MG63 (cell line): ENCODE measurements around the gene SUOX. TPM values are rescaled to one million over a fixed set of nuclear protein-coding genes. Genes with fewer than 3 reads are reported as not detected.

Experiments
- DNase-seq: peaks from one replicate; pipeline ENCODE4 v3.0.0-alpha.2; 2020
- H3K27me3 ChIP-seq: fragments of 250-450 bp; sonication (Bioruptor Pico); 2 replicates; pipeline ENCODE4 v1.5.1; 2020; ENCODE audit warnings: mild to moderate bottlenecking, moderate library complexity
- H3K36me3 ChIP-seq: fragments of 250-450 bp; sonication (Bioruptor Pico); 2 replicates; pipeline ENCODE4 v1.5.1; 2020; ENCODE audit warnings: mild to moderate bottlenecking, moderate library complexity
- H3K4me3 ChIP-seq: fragments of 250-450 bp; sonication (Bioruptor Pico); 2 replicates; pipeline ENCODE4 v1.5.1; 2020; ENCODE audit warnings: mild to moderate bottlenecking, moderate library complexity
- H3K9me3 ChIP-seq: fragments of 250-450 bp; sonication (Bioruptor Pico); 2 replicates; pipeline ENCODE4 v1.5.1; 2020; ENCODE audit warnings: mild to moderate bottlenecking, moderate library complexity
- total RNA-seq: library from RNA; depleted of rRNA; stranded (reverse); fragments of >200 nt; shearing (Covaris generic); gene quantifications from 2 replicates; pipeline ENCODE4 v1.2.3, GENCODE V29; 2014; ENCODE audit warnings: low replicate concordance; rRNA removed

The SUOX gene
- 9.7 and 23.4 TPM in 2 replicates for total RNA-seq

GRCh38 chr12:55996715-55997534 lies at the start of gene SUOX:
Gene SUOX, plus strand, starts transcription at chr12:55997276. Its CDS starts 4,946 bp downstream, at chr12:56002222.
- peak; percentile 98 for DNase-seq
- Histone ChIP-seq H3K4me3 (peak within 1 kb of the TSS; percentile 70), H3K9me3 (no peaks in the 10 kb centered on the region), H3K27me3 (no peaks in the 10 kb centered on the region), H3K36me3 (peaks cover 18% of the 10 kb centered on the region)

GRCh38 chr12:55955344-55955743 lies 41.7 kb upstream of the SUOX start:
- Histone ChIP-seq H3K4me3 (no peak overlapping the region), H3K9me3 (no peaks in the 10 kb centered on the region), H3K27me3 (0 out of 2 replicates have a peak, but pooled peaks cover 3% of the 10 kb centered on the region), H3K36me3 (no peaks in the 10 kb centered on the region)
- DNase-seq = no peak

GRCh38 chr12:55955800-55956508 lies 41.1 kb upstream of the SUOX start:
- 0 out of 2 replicates have a peak, but pooled peaks cover 3% of the 10 kb centered on the region for H3K27me3 ChIP-seq
- peak; percentile 66 for DNase-seq
- H3K36me3 ChIP-seq = no peaks in the 10 kb centered on the region
- no peak overlapping the region for H3K4me3 ChIP-seq
- no peaks in the 10 kb centered on the region for H3K9me3 ChIP-seq

GRCh38 chr12:55957106-55957859 lies 39.8 kb upstream of the SUOX start:
- Histone ChIP-seq H3K36me3 (no peaks in the 10 kb centered on the region), H3K4me3 (no peak overlapping the region), H3K27me3 (0 out of 2 replicates have a peak, but pooled peaks cover 3% of the 10 kb centered on the region), H3K9me3 (no peaks in the 10 kb centered on the region)
- DNase-seq = no peak

- no peak for DNase-seq
- H3K4me3 ChIP-seq = no peak overlapping the region
Observed at GRCh38 chr12:55963760-55964159, 33.3 kb upstream of the SUOX start.

GRCh38 chr12:55965240-55965639 lies 31.8 kb upstream of the SUOX start:
- Histone ChIP-seq H3K36me3 (peaks cover 23% of the 10 kb centered on the region), H3K9me3 (0 out of 2 replicates have a peak, but pooled peaks cover 3% of the 10 kb centered on the region), H3K27me3 (no peaks in the 10 kb centered on the region), H3K4me3 (no peak overlapping the region)
- DNase-seq = no peak

More at GRCh38 chr12:55963760-55964159, 33.3 kb upstream of the SUOX start:
- H3K9me3 ChIP-seq = 0 out of 2 replicates have a peak, but pooled peaks cover 3% of the 10 kb centered on the region
- peaks cover 11% of the 10 kb centered on the region for H3K36me3 ChIP-seq
- H3K27me3 ChIP-seq = no peaks in the 10 kb centered on the region

- DNase-seq = no peak
- peak within 1 kb of the TSS; percentile 86 for H3K4me3 ChIP-seq
- H3K9me3 ChIP-seq = 0 out of 2 replicates have a peak, but pooled peaks cover 3% of the 10 kb centered on the region
- H3K27me3 ChIP-seq = no peaks in the 10 kb centered on the region
- H3K36me3 ChIP-seq = peaks cover 27% of the 10 kb centered on the region
Observed at GRCh38 chr12:55965941-55966407, 31.1 kb upstream of the SUOX start, which contains the start of gene PMEL. Gene PMEL, minus strand, starts transcription at chr12:55966042. Its CDS starts 31 bp downstream, at chr12:55966011.

GRCh38 chr12:55966408-55967281 lies 30.4 kb upstream of the SUOX start, which contains the start of gene CDK2:
Gene CDK2, plus strand, starts transcription at chr12:55966830. Its CDS starts 179 bp downstream, at chr12:55967009.
- Histone ChIP-seq H3K9me3 (0 out of 2 replicates have a peak, but pooled peaks cover 3% of the 10 kb centered on the region), H3K36me3 (peaks cover 32% of the 10 kb centered on the region), H3K27me3 (no peaks in the 10 kb centered on the region), H3K4me3 (peak within 1 kb of the TSS; percentile 86)
- DNase-seq = peak; percentile 88

- Histone ChIP-seq H3K36me3 (peaks cover 37% of the 10 kb centered on the region), H3K9me3 (0 out of 2 replicates have a peak, but pooled peaks cover 3% of the 10 kb centered on the region), H3K27me3 (no peaks in the 10 kb centered on the region), H3K4me3 (no peak overlapping the region)
- no peak for DNase-seq
Observed at GRCh38 chr12:55969356-55969755, 27.7 kb upstream of the SUOX start.

GRCh38 chr12:55970775-55971174 lies 26.3 kb upstream of the SUOX start:
- H3K27me3 ChIP-seq = no peaks in the 10 kb centered on the region
- peaks cover 37% of the 10 kb centered on the region for H3K36me3 ChIP-seq
- no peak for DNase-seq
- H3K4me3 ChIP-seq = no peak overlapping the region
- H3K9me3 ChIP-seq = 0 out of 2 replicates have a peak, but pooled peaks cover 3% of the 10 kb centered on the region

- no peaks in the 10 kb centered on the region for H3K9me3 ChIP-seq
- H3K27me3 ChIP-seq = no peaks in the 10 kb centered on the region
- no peak overlapping the region for H3K4me3 ChIP-seq
- peak; percentile 26 for DNase-seq
- peaks cover 45% of the 10 kb centered on the region for H3K36me3 ChIP-seq
Observed at GRCh38 chr12:55972042-55972441, 25.0 kb upstream of the SUOX start.

- Histone ChIP-seq H3K9me3 (no peaks in the 10 kb centered on the region), H3K27me3 (no peaks in the 10 kb centered on the region), H3K4me3 (peak overlapping the region; percentile 58), H3K36me3 (peaks cover 45% of the 10 kb centered on the region)
- no peak for DNase-seq
Observed at GRCh38 chr12:55972456-55972855, 24.6 kb upstream of the SUOX start.

- no peak for DNase-seq
Observed at GRCh38 chr12:55972911-55973598, 24.0 kb upstream of the SUOX start.

GRCh38 chr12:55973599-55974307 lies 23.3 kb upstream of the SUOX start, which contains the start of gene RAB5B:
Gene RAB5B, plus strand, starts transcription at chr12:55974078. Its CDS starts 12,883 bp downstream, at chr12:55986961.
- Histone ChIP-seq H3K27me3 (no peaks in the 10 kb centered on the region), H3K9me3 (no peaks in the 10 kb centered on the region), H3K4me3 (peak within 1 kb of the TSS; percentile 94), H3K36me3 (peaks cover 34% of the 10 kb centered on the region)
- DNase-seq = peak; percentile 100

More at GRCh38 chr12:55972911-55973598, 24.0 kb upstream of the SUOX start:
- Histone ChIP-seq H3K27me3 (no peaks in the 10 kb centered on the region), H3K36me3 (peaks cover 41% of the 10 kb centered on the region), H3K9me3 (no peaks in the 10 kb centered on the region), H3K4me3 (peak overlapping the region; percentile 58)
